Panc1 (cell line): ENCODE data around the gene SDC1. TPM values are rescaled to one million over a fixed set of nuclear protein-coding genes. Genes with fewer than 3 reads are reported as not detected.
"Not testable (repeated sequence)": the region's sequence is repeated elsewhere in the genome, so short reads cannot be mapped to it uniquely, and the experiment has no call there.

Experiments
- ATAC-seq: fragments of 200-7000 bp; cut with Tn5 transposase; 2 replicates; pipeline ENCODE4 v1.9.1; 2020; ENCODE audit warnings: mild to moderate bottlenecking, moderate library complexity
- Bru-seq: library from RNA; stranded (reverse); fragments of 400-500 nt; gene quantifications from one replicate; lab custom pipeline; 2021; lab: Mats Ljungman, UMichigan
- BruChase-seq, 2 experiments: library from RNA; stranded (reverse); fragments of 400-500 nt; gene quantifications; one replicate each; lab custom pipeline; 2021; lab: Mats Ljungman, UMichigan
- BruUV-seq: library from RNA; stranded (reverse); fragments of 400-500 nt; replicated peaks from 2 replicates; lab custom pipeline; 2021; lab: Mats Ljungman, UMichigan
- CTCF ChIA-PET: fragments of 300-600 bp; sonication (Branson Sonifier 250); formaldehyde crosslinking; loops from one replicate; lab custom pipeline; 2022; ENCODE audit warnings: antibody characterized with exemption; lab: Charles Lee
- POLR2A ChIA-PET: fragments of 300-600 bp; sonication (Branson Sonifier 250); formaldehyde crosslinking; loops from one replicate; lab custom pipeline; 2022; ENCODE audit warnings: antibody characterized with exemption; lab: Charles Lee
- DNase-seq: peaks from one replicate; pipeline ENCODE4 v3.0.0-alpha.2; 2010; ENCODE audit warnings: low read depth, low spot score
- H3K27ac ChIP-seq: 2 replicates; pipeline ENCODE4 v1.5.1; 2011; ENCODE audit warnings: mild to moderate bottlenecking, low read length, inconsistent platforms
- H3K27me3 ChIP-seq: fragments of 200-500 bp; sonication (Bioruptor generic); 2 replicates; pipeline ENCODE4 v1.6.0; 2014; ENCODE audit warnings: low read length, inconsistent platforms; ENCODE audit not compliant: control insufficient read depth, insufficient read depth
- H3K36me3 ChIP-seq: fragments of 200-500 bp; sonication (Bioruptor generic); 2 replicates; pipeline ENCODE4 v1.5.1; 2014; ENCODE audit warnings: inconsistent platforms, mild to moderate bottlenecking, low read length, moderate library complexity; ENCODE audit not compliant: control insufficient read depth, insufficient read depth
- H3K4me1 ChIP-seq: 2 replicates; pipeline ENCODE4 v1.5.1; 2011; ENCODE audit warnings: inconsistent platforms, mild to moderate bottlenecking, low read length, moderate library complexity; ENCODE audit not compliant: control insufficient read depth, insufficient read depth
- H3K4me3 ChIP-seq, 2 experiments: 2 replicates each; pipeline ENCODE4 v1.5.1; 2011 to 2012; ENCODE audit warnings: low read depth in 2 of 2, low read length in 2 of 2, mild to moderate bottlenecking in 2 of 2, inconsistent platforms in 1 of 2, moderate library complexity in 1 of 2
- H3K9me3 ChIP-seq: fragments of 200-500 bp; sonication (Bioruptor generic); 2 replicates; pipeline ENCODE4 v1.5.1; 2014; ENCODE audit warnings: low read depth, mild to moderate bottlenecking, inconsistent platforms, low read length, moderate library complexity; ENCODE audit not compliant: control insufficient read depth, insufficient read depth
- POLR2AphosphoS5 ChIP-seq: IDR thresholded peaks from 2 replicates; pipeline ENCODE4 v1.6.1; 2012; ENCODE audit warnings: mild to moderate bottlenecking, low read depth, low read length, moderate library complexity
- SIN3A ChIP-seq: IDR thresholded peaks from 2 replicates; pipeline ENCODE4 v1.6.1; 2012; ENCODE audit warnings: low read depth, mild to moderate bottlenecking, low read length, moderate library complexity, borderline replicate concordance; ENCODE audit not compliant: insufficient read depth
- TCF7L2 ChIP-seq: IDR thresholded peaks from 2 replicates; pipeline ENCODE4 v1.6.1; 2011; ENCODE audit warnings: mild to moderate bottlenecking, low read depth, low read length, inconsistent platforms
- in situ Hi-C: cut with HindIII; loops from 2 replicates; pipeline ENCODE4 v1.10.0; 2016; ENCODE audit warnings: low sequenced_read_pairs, low pct_unique_long_range_greater_than_20kb
- intact Hi-C: fragments of 100-400 bp; cut with micrococcal nuclease; formaldehyde crosslinking; loops from one replicate; pipeline ENCODE4 v1.10.0; 2022; ENCODE audit not compliant: unreplicated experiment
- long read RNA-seq: library from polyadenylated mRNA; unstranded; transcript quantifications from one replicate; pipeline ENCODE4 v2.0.0, GENCODE V29; 2021; ENCODE audit not compliant: unreplicated experiment
- polyA plus RNA-seq: library from polyadenylated mRNA; unstranded; fragments of >200 nt; gene quantifications from one replicate; pipeline ENCODE4 v1.2.1, GENCODE V29; 2012; ENCODE audit warnings: missing spikeins; ENCODE audit not compliant: insufficient read length
- total RNA-seq: library from RNA; stranded (reverse); gene quantifications from one replicate; pipeline ENCODE4 v1.2.1, GENCODE V29; 2021; ENCODE audit not compliant: unreplicated experiment
- TF ChIP-seq, protein P1 (sequence below), 2 experiments: IDR thresholded peaks; 2 replicates each; pipeline ENCODE4 v1.6.1; 2011 to 2012; ENCODE audit warnings: low read depth in 2 of 2, control low read depth in 1 of 2, low read length in 1 of 2, mild to moderate bottlenecking in 1 of 2, moderate library complexity in 1 of 2; ENCODE audit not compliant: insufficient read depth in 1 of 2
- TF ChIP-seq, protein P2 (sequence below): fragments of 450-650 bp; IDR thresholded peaks from 2 replicates; pipeline ENCODE4 v1.5.1; 2017; ENCODE audit warnings: mild to moderate bottlenecking

The SDC1 gene, protein sequence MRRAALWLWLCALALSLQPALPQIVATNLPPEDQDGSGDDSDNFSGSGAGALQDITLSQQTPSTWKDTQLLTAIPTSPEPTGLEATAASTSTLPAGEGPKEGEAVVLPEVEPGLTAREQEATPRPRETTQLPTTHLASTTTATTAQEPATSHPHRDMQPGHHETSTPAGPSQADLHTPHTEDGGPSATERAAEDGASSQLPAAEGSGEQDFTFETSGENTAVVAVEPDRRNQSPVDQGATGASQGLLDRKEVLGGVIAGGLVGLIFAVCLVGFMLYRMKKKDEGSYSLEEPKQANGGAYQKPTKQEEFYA
- total RNA-seq: 93.0 TPM
- 74.4 TPM for polyA plus RNA-seq
- percentile 66 among the genes with signal in this experiment for Bru-seq, nascent RNA
- BruChase-seq, experiment 1, labeled RNA remaining after a 2-hour chase: percentile 79 among the genes with signal in this experiment
- percentile 88 among the genes with signal in this experiment for BruChase-seq, experiment 2, labeled RNA remaining after a 6-hour chase
- long read RNA-seq, transcript SDC1-201 (5 exons, 3,147 nt): major isoform, 89 of 244 reads
- long read RNA-seq, partial matches to known transcripts: 68 of 244 reads
- long read RNA-seq, other reads (novel, unspliced or antisense): 87 of 244 reads

GRCh38 chr2:20224716-20225293, at the start of gene SDC1:
Gene SDC1 (minus strand): TSS chr2:20225130. CDS start chr2:20224867, 263 bp downstream.
- CTCF ChIA-PET: interaction anchor here (0.6 to 2.4 kb wide), 7 partner anchors 16 to 347 kb away, joined by 4 to 8 read pairs (median 6); no protein-coding TSS in a partner anchor
- POLR2A ChIA-PET: interaction anchor here (0.6 to 0.7 kb wide), 2 partner anchors 21 to 179 kb away, joined by 5 to 7 read pairs; no protein-coding TSS in a partner anchor
- H3K4me1 ChIP-seq: peaks cover 30% of the 10 kb centered on the region
- ATAC-seq (peak; percentile 80), DNase-seq (no peak)
- H3K27me3 ChIP-seq: no peaks in the 10 kb centered on the region
- intact Hi-C loops: loop anchor here (1.0 kb wide), 1 partner anchor 90 kb away; no protein-coding TSS in a partner anchor
- no peaks in the 10 kb centered on the region for H3K9me3 ChIP-seq
- peak within 1 kb of the TSS; percentile 68 to 81 for H3K4me3 ChIP-seq
- no peaks in the 10 kb centered on the region; the same call in 1 of the 2 replicates for H3K36me3 ChIP-seq
- TF ChIP-seq POLR2AphosphoS5 (peak; percentile 35; the same call in 1 of the 2 replicates), TCF7L2 (no peak)
- TF ChIP-seq, protein P1, sequence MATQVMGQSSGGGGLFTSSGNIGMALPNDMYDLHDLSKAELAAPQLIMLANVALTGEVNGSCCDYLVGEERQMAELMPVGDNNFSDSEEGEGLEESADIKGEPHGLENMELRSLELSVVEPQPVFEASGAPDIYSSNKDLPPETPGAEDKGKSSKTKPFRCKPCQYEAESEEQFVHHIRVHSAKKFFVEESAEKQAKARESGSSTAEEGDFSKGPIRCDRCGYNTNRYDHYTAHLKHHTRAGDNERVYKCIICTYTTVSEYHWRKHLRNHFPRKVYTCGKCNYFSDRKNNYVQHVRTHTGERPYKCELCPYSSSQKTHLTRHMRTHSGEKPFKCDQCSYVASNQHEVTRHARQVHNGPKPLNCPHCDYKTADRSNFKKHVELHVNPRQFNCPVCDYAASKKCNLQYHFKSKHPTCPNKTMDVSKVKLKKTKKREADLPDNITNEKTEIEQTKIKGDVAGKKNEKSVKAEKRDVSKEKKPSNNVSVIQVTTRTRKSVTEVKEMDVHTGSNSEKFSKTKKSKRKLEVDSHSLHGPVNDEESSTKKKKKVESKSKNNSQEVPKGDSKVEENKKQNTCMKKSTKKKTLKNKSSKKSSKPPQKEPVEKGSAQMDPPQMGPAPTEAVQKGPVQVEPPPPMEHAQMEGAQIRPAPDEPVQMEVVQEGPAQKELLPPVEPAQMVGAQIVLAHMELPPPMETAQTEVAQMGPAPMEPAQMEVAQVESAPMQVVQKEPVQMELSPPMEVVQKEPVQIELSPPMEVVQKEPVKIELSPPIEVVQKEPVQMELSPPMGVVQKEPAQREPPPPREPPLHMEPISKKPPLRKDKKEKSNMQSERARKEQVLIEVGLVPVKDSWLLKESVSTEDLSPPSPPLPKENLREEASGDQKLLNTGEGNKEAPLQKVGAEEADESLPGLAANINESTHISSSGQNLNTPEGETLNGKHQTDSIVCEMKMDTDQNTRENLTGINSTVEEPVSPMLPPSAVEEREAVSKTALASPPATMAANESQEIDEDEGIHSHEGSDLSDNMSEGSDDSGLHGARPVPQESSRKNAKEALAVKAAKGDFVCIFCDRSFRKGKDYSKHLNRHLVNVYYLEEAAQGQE (IDR thresholded peaks at IDR 0.05; ENCODE audit: insufficient read depth in 1 of 2, low read depth in 2 of 2, low read length in 1 of 2): no peak
- peak within 1 kb of the TSS; percentile 82 for H3K27ac ChIP-seq
- no TSS peak for BruUV-seq
- in situ Hi-C loops: no loop called here

DNA sequence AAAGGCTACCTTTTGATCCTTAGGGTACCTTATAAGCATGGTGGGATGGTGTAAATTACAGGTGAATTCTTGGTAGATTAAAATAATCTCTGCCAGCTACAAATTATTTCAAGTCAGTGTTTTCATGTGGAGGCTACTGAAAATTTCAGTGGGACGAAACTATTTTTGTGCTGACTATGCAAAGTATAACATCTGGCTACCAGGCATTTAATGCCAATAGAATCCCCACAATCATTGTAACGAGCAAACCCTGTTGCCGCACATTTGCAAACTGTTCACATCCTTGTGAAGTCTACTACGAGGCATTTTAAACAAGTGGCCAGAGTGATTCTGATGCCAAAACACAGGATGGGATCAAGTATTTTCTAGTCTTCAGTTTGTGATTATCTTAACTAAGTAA, 48.1 kb upstream of the SDC1 start:
- H3K4me3 ChIP-seq: no peak overlapping the region
- no peak for ATAC-seq
- no peak overlapping the region for H3K27ac ChIP-seq
- no TSS peak for BruUV-seq
- DNase-seq: no peak
- no peaks in the 10 kb centered on the region for H3K27me3 ChIP-seq
- intact Hi-C loops (no loop called here), in situ Hi-C loops (no loop called here)
- no peak for TF ChIP-seq TCF7L2
- TF ChIP-seq POLR2AphosphoS5: no peak
- TF ChIP-seq, protein P2, sequence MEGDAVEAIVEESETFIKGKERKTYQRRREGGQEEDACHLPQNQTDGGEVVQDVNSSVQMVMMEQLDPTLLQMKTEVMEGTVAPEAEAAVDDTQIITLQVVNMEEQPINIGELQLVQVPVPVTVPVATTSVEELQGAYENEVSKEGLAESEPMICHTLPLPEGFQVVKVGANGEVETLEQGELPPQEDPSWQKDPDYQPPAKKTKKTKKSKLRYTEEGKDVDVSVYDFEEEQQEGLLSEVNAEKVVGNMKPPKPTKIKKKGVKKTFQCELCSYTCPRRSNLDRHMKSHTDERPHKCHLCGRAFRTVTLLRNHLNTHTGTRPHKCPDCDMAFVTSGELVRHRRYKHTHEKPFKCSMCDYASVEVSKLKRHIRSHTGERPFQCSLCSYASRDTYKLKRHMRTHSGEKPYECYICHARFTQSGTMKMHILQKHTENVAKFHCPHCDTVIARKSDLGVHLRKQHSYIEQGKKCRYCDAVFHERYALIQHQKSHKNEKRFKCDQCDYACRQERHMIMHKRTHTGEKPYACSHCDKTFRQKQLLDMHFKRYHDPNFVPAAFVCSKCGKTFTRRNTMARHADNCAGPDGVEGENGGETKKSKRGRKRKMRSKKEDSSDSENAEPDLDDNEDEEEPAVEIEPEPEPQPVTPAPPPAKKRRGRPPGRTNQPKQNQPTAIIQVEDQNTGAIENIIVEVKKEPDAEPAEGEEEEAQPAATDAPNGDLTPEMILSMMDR: no peak
- TF ChIP-seq, protein P1 (IDR thresholded peaks at IDR 0.05; ENCODE audit: insufficient read depth in 1 of 2, low read depth in 2 of 2, low read length in 1 of 2): no peak
- TF ChIP-seq SIN3A: no peak
- H3K36me3 ChIP-seq: peaks cover 22% of the 10 kb centered on the region
- H3K4me1 ChIP-seq: no peaks in the 10 kb centered on the region
- ChIA-PET POLR2A (no interaction called here), CTCF (no interaction called here)
- H3K9me3 ChIP-seq: no peaks in the 10 kb centered on the region

GRCh38 chr2:20268317-20268716, 43.4 kb upstream of the SDC1 start:
- BruUV-seq, CTCF ChIA-PET, DNase-seq, POLR2A ChIA-PET, H3K4me1 ChIP-seq, intact Hi-C loops, H3K4me3 ChIP-seq, H3K27ac ChIP-seq, H3K27me3 ChIP-seq, in situ Hi-C loops, ATAC-seq, H3K9me3 ChIP-seq: not testable (repeated sequence)
- peaks cover 14% of the 10 kb centered on the region; the same call in 1 of the 2 replicates for H3K36me3 ChIP-seq
